Medulla oblongata (tissue), 1 donor: Measurements from ENCODE around the gene GALNT18.
"Not testable (repeated sequence)": the region's sequence is repeated elsewhere in the genome, so short reads cannot be mapped to it uniquely, and the experiment has no call there.

ENCODE experiments used
- DNase-seq: peaks from one replicate; pipeline ENCODE4 v3.0.0-alpha.2; 2015; ENCODE audit errors: extremely low spot score

Gene GALNT18

GRCh38 chr11:11387622-11388305, 234.0 kb downstream of the GALNT18 start:
- DNase-seq: no peak

- no peak for DNase-seq
Observed at GRCh38 chr11:11387207-11387606, 234.6 kb downstream of the GALNT18 start.

GRCh38 chr11:11384829-11385228, 237.0 kb downstream of the GALNT18 start:
- DNase-seq: no peak

- DNase-seq: no peak
Observed at GRCh38 chr11:11383995-11384394, 237.8 kb downstream of the GALNT18 start.

- DNase-seq: no peak
Observed at GRCh38 chr11:11382858-11383532, 238.8 kb downstream of the GALNT18 start.

GRCh38 chr11:11381471-11382105, 240.2 kb downstream of the GALNT18 start:
- DNase-seq: no peak

- no peak for DNase-seq
Observed at GRCh38 chr11:11380883-11381282, 240.9 kb downstream of the GALNT18 start.

GRCh38 chr11:11380340-11380739, 241.5 kb downstream of the GALNT18 start:
- no peak for DNase-seq

- no peak for DNase-seq
Observed at GRCh38 chr11:11379661-11380060, 242.1 kb downstream of the GALNT18 start.

- DNase-seq: no peak
Observed at GRCh38 chr11:11378184-11378940, 243.4 kb downstream of the GALNT18 start.

- no peak for DNase-seq
Observed at GRCh38 chr11:11374358-11375148, 247.3 kb downstream of the GALNT18 start.

- no peak for DNase-seq
Observed at GRCh38 chr11:11373934-11374333, 247.9 kb downstream of the GALNT18 start.

GRCh38 chr11:11372461-11372860, 249.3 kb downstream of the GALNT18 start:
- DNase-seq: no peak

- DNase-seq: no peak
Observed at GRCh38 chr11:11370962-11371303, 250.9 kb downstream of the GALNT18 start.

GRCh38 chr11:11370255-11370961, 251.4 kb downstream of the GALNT18 start:
- no peak for DNase-seq

- DNase-seq: no peak
Observed at GRCh38 chr11:11366793-11367192, 255.0 kb downstream of the GALNT18 start.

GRCh38 chr11:11363674-11364073, 258.1 kb downstream of the GALNT18 start:
- DNase-seq: no peak

GRCh38 chr11:11359611-11360010, 262.2 kb downstream of the GALNT18 start:
- DNase-seq: no peak

GRCh38 chr11:11356842-11357241, 265.0 kb downstream of the GALNT18 start:
- DNase-seq: no peak

GRCh38 chr11:11352878-11353277, 268.9 kb downstream of the GALNT18 start, which contains the start of gene CSNK2A3:
Gene CSNK2A3 (minus strand): TSS chr11:11353250. CDS start chr11:11353119, 131 bp downstream.
- DNase-seq: not testable (repeated sequence)

GRCh38 chr11:11351851-11352250, 270.0 kb downstream of the GALNT18 start:
- not testable (repeated sequence) for DNase-seq
